ENCODE measurements around the gene HMCN2.

DNA sequence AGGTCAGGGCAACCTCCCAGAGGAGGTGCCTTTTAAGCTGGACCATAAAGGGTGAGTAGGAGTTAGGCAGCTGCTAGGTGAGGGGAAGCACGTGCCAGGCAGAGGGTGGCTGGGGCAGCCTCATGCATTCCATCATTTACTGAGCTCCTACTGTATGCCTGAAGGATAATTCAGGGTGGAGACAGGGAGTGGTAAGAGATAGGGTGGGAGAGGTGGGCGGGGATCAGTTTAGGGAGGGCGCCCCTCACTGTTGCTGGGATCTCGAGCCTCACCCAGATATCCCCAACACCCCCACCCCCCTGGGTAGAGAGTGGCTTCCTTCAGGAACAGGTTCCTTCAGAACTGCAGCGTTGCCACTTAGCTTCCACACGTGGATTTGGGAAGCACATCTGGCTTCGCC lies 104.7 kb downstream of the HMCN2 start:
- TF ChIP-seq CTCF (IDR thresholded peaks at IDR 0.05; ENCODE audit: poor library complexity) (no peak), EZH2 (IDR thresholded peaks at IDR 0.05; ENCODE audit: borderline replicate concordance) (no peak), EZH2phosphoT487 (IDR thresholded peaks at IDR 0.05; ENCODE audit: low read depth, severe bottlenecking, unreplicated experiment) (no peak)

All from hepatocyte (in vitro differentiated cells).